NCI-H345 (cell line): ENCODE measurements around the gene TRPC3.
A peak's percentile ranks its signal among the peaks of the same experiment; 100 is the strongest.
"Not testable (repeated sequence)": the region's sequence is repeated elsewhere in the genome, so short reads cannot be mapped to it uniquely, and the experiment has no call there.

ENCODE experiments used
- DNase-seq: peaks from one replicate; lab custom pipeline; 2025; lab: John Stamatoyannopoulos, UW

The TRPC3 gene

GRCh38 chr4:121946644-121947043 is 5.2 kb downstream of the TRPC3 start:
- no peak for DNase-seq

- no peak for DNase-seq
These were observed 7.9 kb downstream of the TRPC3 start for GRCh38 chr4:121943941-121944340.

DNA sequence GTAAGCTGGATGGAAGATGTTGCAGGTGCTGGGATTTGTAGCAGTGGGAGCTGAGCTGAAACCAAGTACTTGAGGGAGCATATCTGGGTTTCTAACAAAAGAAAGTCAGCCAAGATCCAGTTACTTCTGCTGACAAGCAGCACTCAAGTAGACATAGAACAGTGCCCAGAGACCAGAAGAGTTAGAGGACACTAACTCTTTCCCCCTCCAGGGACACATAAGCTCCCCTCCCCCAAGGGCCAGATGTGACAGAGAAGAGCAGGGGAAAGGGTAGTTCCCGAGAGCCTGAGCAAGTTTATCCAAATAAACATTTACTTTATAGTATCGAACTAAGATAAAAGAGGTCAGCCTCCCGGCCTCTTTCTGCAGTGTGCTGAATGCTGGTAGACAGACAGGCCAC is 12.2 kb downstream of the TRPC3 start:
- DNase-seq: no peak

DNA sequence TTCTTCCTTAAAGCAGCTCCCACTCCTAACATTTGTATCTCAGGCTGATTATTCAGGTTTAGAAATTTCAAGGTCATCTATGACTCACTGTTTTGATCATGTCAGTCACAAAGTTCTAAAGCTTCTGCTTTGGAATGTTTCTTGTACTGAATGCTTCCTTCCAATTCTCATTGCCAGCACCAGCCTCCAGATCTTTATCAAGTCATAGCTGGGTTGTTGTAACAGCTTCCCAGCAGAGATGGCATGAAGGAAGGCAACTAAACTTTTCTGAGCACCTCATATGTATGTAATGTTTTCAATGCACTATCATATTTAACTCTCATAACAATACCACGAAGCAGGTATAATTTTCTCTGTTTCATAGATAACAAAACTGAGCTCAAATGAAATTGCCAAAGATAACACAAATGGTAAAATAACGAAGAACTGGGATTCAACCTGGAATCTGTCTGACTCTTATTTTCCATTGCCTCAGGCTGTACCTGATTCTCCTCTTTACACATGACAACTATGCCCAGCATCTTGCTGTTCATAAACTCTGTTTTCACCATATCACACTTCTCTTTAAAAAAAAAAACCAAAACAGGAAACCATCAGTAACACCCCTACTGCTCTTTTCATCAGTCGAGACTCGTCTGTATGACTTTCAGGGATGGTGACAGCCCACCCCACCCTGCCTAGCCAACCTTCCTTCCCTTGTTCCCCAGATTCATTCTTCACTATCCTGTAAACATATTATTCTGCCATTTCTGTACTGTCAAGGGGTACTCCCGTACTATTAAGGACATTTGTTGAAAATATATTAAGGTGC is 13.4 kb downstream of the TRPC3 start:
- no peak for DNase-seq

DNA sequence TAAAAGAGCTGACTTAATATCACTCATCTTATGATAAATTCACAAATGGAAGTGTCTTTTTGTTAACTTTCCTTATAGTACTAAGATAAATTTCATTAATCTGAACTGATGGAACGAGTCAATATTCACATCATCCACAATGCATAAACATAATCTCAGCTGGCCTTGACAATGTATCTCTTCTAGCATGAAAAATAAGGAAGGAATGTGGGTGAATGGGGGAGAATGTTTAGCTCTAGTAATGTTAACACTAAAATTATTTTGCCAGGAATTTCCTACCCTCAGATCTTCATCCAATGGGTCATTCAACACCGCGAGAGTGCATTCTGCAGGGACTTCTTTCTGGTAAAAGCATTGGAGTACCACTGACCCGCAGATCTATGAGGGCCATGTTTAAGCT is 15.8 kb downstream of the TRPC3 start:
- DNase-seq: no peak

GRCh38 chr4:121934635-121935034 is 17.2 kb downstream of the TRPC3 start:
- DNase-seq: no peak

DNA sequence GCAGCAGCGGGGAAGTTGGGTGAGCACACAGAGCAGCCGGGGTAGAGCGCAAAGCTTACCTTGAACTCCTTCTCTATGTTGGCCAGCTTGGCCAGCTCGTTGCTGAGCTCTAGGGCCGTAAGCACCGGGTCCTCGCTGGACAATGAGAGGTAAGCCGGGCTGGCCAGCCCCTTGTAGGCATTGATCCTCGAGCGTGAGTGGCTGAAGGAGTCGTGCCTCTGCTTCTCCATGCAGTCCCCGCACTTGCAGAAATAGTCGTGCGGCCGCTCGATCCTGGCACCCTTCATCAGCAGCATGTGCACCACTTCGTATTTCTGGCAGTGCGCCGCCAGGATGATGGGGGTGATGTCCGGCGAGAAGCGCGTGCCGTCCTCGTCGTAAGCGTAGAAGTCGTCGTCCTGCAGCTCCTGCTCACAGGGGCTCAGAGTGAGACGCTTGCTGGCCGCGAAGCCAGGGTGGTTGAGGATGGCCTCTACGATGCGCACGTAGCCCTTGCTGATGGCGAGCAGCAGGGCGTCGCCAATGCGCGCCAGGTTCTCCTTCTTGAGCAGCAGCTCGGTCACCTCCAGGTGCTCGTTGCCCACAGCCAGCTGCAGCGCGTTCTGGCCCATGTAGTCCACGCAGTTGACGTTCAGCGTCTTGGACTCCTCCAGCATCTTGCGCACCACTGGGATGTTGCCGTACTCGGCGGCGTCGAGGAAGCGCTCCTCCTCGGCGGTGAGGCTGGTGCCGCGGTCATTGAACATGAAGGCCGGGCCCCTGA is 19.5 kb downstream of the TRPC3 start:
- DNase-seq: no peak

DNA sequence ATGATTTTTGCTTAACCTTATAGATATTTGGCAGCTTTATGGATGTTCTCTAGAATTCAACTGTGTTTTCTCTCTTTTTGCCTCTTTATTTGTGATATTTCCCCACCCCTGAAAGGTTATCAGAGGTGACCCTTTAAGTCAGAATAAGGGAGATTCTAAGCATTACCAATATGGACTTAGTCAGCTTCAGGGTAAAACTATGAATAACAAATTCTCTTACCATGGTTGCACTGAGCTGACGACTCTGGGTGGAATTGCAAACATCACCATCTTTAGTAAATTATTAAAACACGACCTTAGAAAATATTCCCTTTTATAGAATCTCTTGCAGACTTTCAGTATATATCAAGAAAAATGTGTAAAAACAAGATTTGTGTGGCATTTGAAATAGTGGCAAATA is 21.6 kb downstream of the TRPC3 start:
- DNase-seq: no peak

- DNase-seq: no peak
These were observed 23.9 kb downstream of the TRPC3 start for GRCh38 chr4:121927948-121928347.

DNA sequence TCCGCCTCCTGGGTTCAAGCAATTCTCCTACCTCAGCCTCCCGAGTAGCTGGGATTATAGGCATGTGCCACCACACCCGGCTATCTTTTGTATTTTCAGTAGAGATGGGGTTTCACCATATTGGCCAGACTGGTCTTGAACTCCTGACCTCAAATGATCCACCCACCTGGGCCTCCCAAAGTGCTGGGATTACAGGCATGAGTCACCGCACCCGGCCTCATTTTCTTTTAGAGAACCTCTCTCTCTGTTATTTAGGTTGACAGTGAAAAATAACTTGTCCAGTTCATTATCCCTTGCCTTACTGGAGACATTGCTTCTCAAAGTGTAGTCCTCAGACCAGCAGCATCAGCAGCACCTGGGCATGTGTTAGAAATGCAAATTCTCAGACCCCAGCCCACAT is 25.4 kb downstream of the TRPC3 start:
- DNase-seq: not testable (repeated sequence)

GRCh38 chr4:121923306-121923705 is 28.6 kb downstream of the TRPC3 start:
- no peak for DNase-seq

DNA sequence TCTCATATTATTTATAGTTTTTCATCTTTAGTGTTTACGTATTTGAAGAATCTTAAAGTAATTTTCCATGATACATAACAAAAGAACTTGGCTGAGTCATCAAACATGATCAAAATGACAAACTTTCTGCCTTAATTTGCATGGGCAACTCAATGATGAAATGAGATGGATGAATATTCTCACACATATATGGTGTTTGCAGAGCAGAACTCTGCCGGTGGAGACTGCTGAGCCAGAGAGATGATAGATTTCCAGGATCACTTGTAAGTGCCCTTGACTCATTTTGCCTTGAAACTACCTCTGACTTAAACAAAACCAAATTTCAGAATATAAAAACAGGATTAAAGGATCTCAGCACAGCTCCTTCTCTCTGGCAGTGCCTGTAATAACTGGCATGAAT is 38.2 kb downstream of the TRPC3 start:
- no peak for DNase-seq

DNA sequence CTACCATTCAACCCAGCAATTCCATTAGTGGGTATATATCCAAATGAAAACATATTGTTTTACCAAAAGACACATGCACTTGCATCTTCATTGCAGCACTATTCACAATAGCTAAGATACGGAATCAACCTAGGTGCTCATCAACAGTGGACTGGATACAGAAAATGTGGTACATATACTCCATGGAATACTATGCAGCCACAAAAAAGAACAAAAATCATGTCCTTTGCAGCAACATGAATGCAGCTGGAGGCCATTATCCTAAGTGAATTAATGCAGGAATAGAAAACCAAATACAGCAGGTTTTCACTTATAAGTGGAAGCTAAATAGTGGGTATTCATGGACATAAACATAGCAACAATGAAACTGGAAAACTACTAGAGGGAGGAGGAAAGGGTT is 43.5 kb downstream of the TRPC3 start:
- DNase-seq: no peak

DNA sequence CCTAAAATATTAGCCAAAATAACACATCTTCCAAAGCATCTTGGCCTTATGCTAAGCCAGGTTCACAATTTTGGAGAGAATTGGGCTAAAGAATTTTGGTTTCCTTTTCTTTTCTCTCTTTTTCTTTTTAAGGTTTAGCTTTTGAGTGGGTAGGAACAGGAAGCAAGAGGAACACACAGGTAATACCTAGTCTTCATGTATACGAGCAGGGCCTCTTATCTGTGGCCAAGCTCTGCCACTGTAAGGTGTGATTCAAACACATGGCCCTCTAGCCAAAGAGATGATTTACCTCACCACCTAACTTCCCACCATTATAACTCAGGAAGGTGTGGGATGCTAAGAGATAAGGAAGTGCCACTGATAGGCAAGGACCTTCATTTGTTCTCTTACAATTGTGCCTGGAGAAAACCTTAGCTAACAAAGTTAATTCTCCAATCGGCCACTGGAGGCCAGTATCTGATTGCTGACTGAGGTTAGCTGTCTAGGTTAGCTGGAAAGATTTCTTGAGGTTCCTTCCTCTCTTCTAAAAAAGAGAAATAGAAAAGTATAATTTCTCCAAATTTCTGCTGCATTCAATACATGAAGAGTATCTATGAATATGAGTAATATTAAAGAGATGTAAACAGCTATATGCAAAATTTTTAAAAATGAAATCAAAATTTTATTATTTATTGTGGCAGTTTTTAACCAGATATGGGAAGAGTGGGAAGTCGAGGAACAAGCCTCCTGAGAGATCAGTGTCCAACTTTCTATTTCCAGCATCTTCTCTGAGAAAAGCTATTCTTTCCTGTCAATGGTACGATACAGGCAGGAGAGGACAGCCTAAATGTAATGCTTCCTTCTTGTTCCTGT is 51.5 kb downstream of the TRPC3 start:
- peak; percentile 40 for DNase-seq

- no peak for DNase-seq
These were observed 53.7 kb downstream of the TRPC3 start for GRCh38 chr4:121898150-121898549.

- DNase-seq: no peak
These were observed 63.7 kb downstream of the TRPC3 start for GRCh38 chr4:121888134-121888533.

DNA sequence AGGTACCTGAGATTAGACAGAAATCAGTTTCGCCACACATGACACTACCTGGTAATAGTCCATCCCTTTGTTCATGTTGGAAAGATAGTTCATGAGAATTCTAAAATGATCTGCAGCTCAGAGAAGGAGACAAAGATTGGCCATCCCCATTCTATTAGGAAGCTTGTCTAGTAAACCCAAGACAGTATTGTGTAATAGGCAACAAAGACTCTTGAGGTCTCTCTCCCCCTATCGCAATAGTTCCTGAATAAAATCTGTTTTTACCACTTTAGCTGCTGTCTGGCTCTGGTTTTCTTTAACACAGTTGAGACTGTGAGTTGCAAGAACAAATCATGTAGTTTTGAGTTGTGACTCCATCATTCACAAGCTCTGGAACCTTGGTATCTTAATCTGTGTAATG is 66.7 kb downstream of the TRPC3 start:
- DNase-seq: no peak

GRCh38 chr4:121881158-121881557 is 70.7 kb downstream of the TRPC3 start:
- DNase-seq: no peak

- DNase-seq: no peak
These were observed 72.7 kb downstream of the TRPC3 start for GRCh38 chr4:121879135-121879534.

DNA sequence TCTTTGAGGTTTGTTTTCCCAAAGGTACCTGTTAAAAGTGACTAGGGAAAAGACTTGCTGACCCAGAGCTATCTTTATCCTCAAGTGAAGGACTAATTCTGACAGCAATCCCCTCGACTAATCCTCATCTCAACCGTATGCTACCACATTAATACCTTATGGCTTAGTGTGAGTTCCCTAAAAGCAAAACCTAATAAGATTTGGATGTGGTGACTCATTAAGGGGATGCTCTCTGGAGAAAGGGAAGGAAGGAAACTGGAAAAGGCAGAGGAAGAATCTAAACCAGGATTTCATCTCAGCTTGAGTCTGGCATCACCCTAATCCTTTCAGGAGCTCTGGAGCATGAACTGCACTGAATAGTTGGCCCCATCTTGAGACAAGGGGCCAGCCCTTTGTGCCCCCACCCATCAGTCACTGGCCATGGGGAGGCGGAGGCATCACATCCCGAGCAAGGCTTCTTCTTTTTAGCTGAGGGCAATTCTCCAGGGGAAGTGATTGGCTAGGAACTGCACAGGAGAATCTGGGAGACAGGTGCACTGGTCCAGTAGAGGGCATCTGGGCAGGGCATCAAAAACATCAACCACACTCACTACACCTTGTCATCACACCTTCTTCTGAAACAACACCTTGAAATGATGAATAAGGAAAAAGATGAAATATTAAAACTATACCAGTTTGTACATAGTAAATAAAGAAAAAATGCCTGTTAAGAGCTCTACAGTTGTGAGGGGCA is 74.7 kb downstream of the TRPC3 start:
- no peak for DNase-seq

DNA sequence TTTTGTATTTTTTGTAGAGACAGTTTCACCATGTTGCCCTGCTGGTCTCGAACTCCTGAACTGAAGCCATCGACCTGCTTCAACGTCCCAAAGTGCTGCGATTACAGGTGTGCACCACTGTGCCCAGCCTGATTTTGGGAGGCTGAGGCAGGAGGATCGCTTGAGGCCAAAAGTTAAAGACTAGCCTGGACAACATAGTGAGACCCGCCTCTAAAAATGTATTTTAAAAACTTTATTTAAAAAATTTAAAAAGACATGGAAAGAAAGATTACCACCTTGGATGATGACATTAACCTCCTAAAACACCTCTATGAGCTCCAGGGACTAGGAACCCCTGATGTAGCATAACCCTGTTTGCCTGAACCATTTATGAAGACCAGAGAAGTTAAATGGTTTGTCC is 75.8 kb downstream of the TRPC3 start:
- DNase-seq: no peak

GRCh38 chr4:121875652-121876051 is 76.2 kb downstream of the TRPC3 start:
- no peak for DNase-seq
